Sigmoid colon (tissue), 7 donors: ENCODE results near the gene AIG1. TPM values are rescaled to one million over a fixed set of nuclear protein-coding genes. Genes with fewer than 3 reads are reported as not detected.

Source experiments
- DNase-seq: peaks from one replicate; pipeline ENCODE4 v3.0.0-alpha.2; 2019
- H3K27ac ChIP-seq, 4 donors: fragments of 200-600 bp; sonication (generic); one replicate each; pipeline ENCODE4 v1.5.1; 2016 to 2019; ENCODE audit warnings: mild to moderate bottlenecking in 1 of 4
- H3K27me3 ChIP-seq, 3 donors: fragments of 200-600 bp; sonication (generic); one replicate each; pipeline ENCODE4 v1.5.1; 2019; ENCODE audit warnings: mild to moderate bottlenecking in 1 of 3
- H3K36me3 ChIP-seq, 4 donors: fragments of 200-600 bp; sonication (generic); one replicate each; pipeline ENCODE4 v1.5.1; 2016 to 2019
- H3K4me1 ChIP-seq, 4 donors: fragments of 200-600 bp; sonication (generic); one replicate each; pipeline ENCODE4 v1.5.1; 2017 to 2019
- H3K4me3 ChIP-seq, 4 donors: fragments of 200-600 bp; sonication (generic); one replicate each; pipeline ENCODE4 v1.5.1; 2017 to 2019; ENCODE audit warnings: mild to moderate bottlenecking in 2 of 4, moderate library complexity in 1 of 4
- H3K9me3 ChIP-seq, 4 donors: fragments of 200-600 bp in 3 of 4; sonication (generic) in 3 of 4; one replicate each; pipeline versions ENCODE4 v1.5.1 to v1.6.1; 2013 to 2019
- CTCF ChIP-seq, 4 experiments: fragments of 450-650 bp in 3 of 4; fragments of 200-600 bp in 1 of 4; IDR thresholded peaks; one replicate each; pipeline ENCODE4 v1.5.1; 2016 to 2019; ENCODE audit warnings: antibody characterized with exemption in 4 of 4, mild to moderate bottlenecking in 3 of 4, moderate library complexity in 2 of 4
- EP300 ChIP-seq, 4 donors: sonication (generic); formaldehyde crosslinking; IDR thresholded peaks; one replicate each; pipeline ENCODE4 v1.6.1; 2017; ENCODE audit warnings: antibody characterized with exemption in 4 of 4
- POLR2A ChIP-seq, 2 donors: fragments of 450-650 bp; IDR thresholded peaks; one replicate each; pipeline ENCODE4 v1.6.1; 2016; ENCODE audit warnings: antibody characterized with exemption in 2 of 2, mild to moderate bottlenecking in 2 of 2, moderate library complexity in 2 of 2
- POLR2AphosphoS5 ChIP-seq, 4 donors: sonication (generic); formaldehyde crosslinking; IDR thresholded peaks; one replicate each; pipeline ENCODE4 v1.6.1; 2017; ENCODE audit warnings: antibody characterized with exemption in 4 of 4
- WGBS, 2 donors: extraction: QIAGEN DNeasy Blood & Tissue Kit; methylation state at CpG; one replicate each; pipeline ENCODE4 v1.1.7; 2013; 5-methylcytosine and 5-hydroxymethylcytosine counted together
- intact Hi-C: fragments of 100-400 bp; cut with DNase I; formaldehyde crosslinking; loops from one replicate; pipeline ENCODE4 v1.15.1; 2023
- polyA plus RNA-seq, 3 donors: library from polyadenylated mRNA; stranded (reverse); fragments of 200-250 nt; gene quantifications; one replicate each; pipeline ENCODE4 v1.2.3, GENCODE V29; 2013
- total RNA-seq, 4 donors: library from RNA; depleted of rRNA; stranded (reverse); fragments of >200 nt; gene quantifications; one replicate each; pipeline ENCODE4 v1.1.0, GENCODE V29; 2016
- donor health status: healthy with polysubstance abuse.
- donor health status: Bipolar disorder and iron deficiency.
- donor health status: healthy.

AIG1 gene
- total and polyA plus RNA-seq, 7 donors, result 10.9 to 30.7 (median 20.6) TPM

DNA sequence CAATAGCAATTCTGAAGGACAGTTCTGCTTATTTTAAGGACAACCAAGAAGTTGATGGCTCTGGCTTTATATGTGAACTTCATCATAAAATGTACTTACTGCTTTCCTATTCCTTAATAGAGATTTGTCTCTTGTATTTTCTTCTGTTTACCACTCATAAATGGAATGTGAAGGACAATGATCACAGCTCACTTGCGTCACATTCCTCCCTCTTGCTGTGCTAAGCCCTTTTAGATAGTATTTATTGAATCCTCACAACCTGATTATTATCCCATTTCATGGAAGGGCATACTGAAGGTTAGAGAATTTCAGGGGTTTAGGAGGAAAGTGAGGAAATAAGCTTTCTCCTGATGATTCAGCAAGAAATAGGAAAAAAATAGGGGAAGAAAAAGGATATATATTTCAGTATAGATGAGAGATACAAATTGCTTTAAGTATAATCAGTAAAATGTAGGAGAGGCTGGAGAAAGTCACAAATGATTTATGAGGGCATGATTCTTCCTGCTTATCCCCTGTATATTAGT is 132.9 kb downstream of the AIG1 start:
- DNase-seq, result no peak
- Histone ChIP-seq H3K27ac (no peak overlapping the region), H3K4me1 (no peaks in the 10 kb centered on the region), H3K27me3 (no peaks in the 10 kb centered on the region), H3K36me3 (no peaks in the 10 kb centered on the region), H3K4me3 (no peak overlapping the region), H3K9me3 (no peaks in the 10 kb centered on the region)
- no peak for TF ChIP-seq CTCF (IDR thresholded peaks at IDR 0.05)
- whole genome bisulfite sequencing, 2 donors, result 94 to 96% methylated on average over 1 of the region's 1 CpG
- intact Hi-C loops, result no loop called here

- intact Hi-C loops, result no loop called here
- no peak overlapping the region for H3K4me3 ChIP-seq
- WGBS, 2 donors, result 96 to 97% methylated on average over 9 of the region's 9 CpGs
Observed at GRCh38 chr6:143194095-143194589, 133.5 kb downstream of the AIG1 start.

GRCh38 chr6:143195349-143195845 is 134.7 kb downstream of the AIG1 start:
- TF ChIP-seq EP300 (IDR thresholded peaks at IDR 0.05) (no peak), POLR2AphosphoS5 (IDR thresholded peaks at IDR 0.05) (no peak)
- no peak for DNase-seq
- 85% methylated on average over 10 of the region's 10 CpGs for WGBS, 2 donors
- no peaks in the 10 kb centered on the region for H3K27me3 ChIP-seq
- intact Hi-C loops, result no loop called here
- no peaks in the 10 kb centered on the region for H3K36me3 ChIP-seq
- H3K27ac ChIP-seq, result no peak overlapping the region
- H3K9me3 ChIP-seq, result no peaks in the 10 kb centered on the region
- H3K4me1 ChIP-seq, result no peaks in the 10 kb centered on the region
- no peak overlapping the region for H3K4me3 ChIP-seq

More at GRCh38 chr6:143194095-143194589, 133.5 kb downstream of the AIG1 start:
- H3K9me3 ChIP-seq, result no peaks in the 10 kb centered on the region
- H3K4me1 ChIP-seq, result no peaks in the 10 kb centered on the region
- no peaks in the 10 kb centered on the region for H3K36me3 ChIP-seq
- H3K27ac ChIP-seq, result no peak overlapping the region
- no peak for DNase-seq
- no peak for TF ChIP-seq POLR2A (IDR thresholded peaks at IDR 0.05)
- no peak for TF ChIP-seq EP300 (IDR thresholded peaks at IDR 0.05)
- TF ChIP-seq POLR2AphosphoS5 (IDR thresholded peaks at IDR 0.05), result no peak
- H3K27me3 ChIP-seq, result no peaks in the 10 kb centered on the region

GRCh38 chr6:143196525-143197225 is 136.0 kb downstream of the AIG1 start:
- DNase-seq, result no peak
- H3K27me3 ChIP-seq, result no peaks in the 10 kb centered on the region
- 52 to 76% methylated on average over 5 of the region's 5 CpGs for WGBS, 2 donors
- H3K4me3 ChIP-seq, result no peak overlapping the region
- no peaks in the 10 kb centered on the region for H3K4me1 ChIP-seq
- no peaks in the 10 kb centered on the region for H3K9me3 ChIP-seq
- no peaks in the 10 kb centered on the region for H3K36me3 ChIP-seq
- intact Hi-C loops, result no loop called here
- TF ChIP-seq POLR2A (IDR thresholded peaks at IDR 0.05) (no peak), POLR2AphosphoS5 (IDR thresholded peaks at IDR 0.05) (no peak), CTCF (IDR thresholded peaks at IDR 0.05) (no peak), EP300 (IDR thresholded peaks at IDR 0.05) (no peak)
- no peak overlapping the region for H3K27ac ChIP-seq

DNA sequence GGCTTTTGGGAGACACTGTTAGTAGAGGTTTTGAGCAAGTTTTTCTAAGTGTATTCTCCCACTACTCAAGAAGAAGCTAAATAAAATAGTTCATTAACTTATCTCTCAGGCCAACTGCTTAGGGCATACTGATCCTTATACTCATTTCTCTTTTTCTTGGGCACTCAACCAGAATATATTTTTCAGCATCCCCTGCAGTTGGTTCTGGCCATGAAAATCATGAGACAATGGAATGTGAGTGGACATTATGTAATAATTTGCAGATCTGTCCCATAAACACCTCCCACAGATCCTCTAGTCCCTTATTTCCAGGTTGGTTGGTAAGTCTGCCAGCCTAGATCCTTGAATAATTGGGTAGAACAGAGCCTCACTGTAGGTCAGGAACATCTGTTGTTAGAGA is 136.7 kb downstream of the AIG1 start:
- TF ChIP-seq POLR2AphosphoS5 (IDR thresholded peaks at IDR 0.05) (no peak), EP300 (IDR thresholded peaks at IDR 0.05) (no peak), CTCF (IDR thresholded peaks at IDR 0.05) (no peak), POLR2A (IDR thresholded peaks at IDR 0.05) (no peak)
- Histone ChIP-seq H3K36me3 (no peaks in the 10 kb centered on the region), H3K4me3 (no peak overlapping the region), H3K27ac (no peak overlapping the region), H3K9me3 (no peaks in the 10 kb centered on the region), H3K4me1 (no peaks in the 10 kb centered on the region), H3K27me3 (no peaks in the 10 kb centered on the region)
- intact Hi-C loops, result no loop called here
- no peak for DNase-seq
